ENCODE results near the gene IKBKG. TPM values are rescaled to one million over a fixed set of nuclear protein-coding genes. Genes with fewer than 3 reads are reported as not detected.

The IKBKG gene
- total and polyA plus RNA-seq, 2 donors (not counting 3 experiments of a cell fraction or from before 2014, with no cell fraction given), result 41.2 to 47.8 TPM

- CTCF ChIA-PET, result interaction anchor here (4.2 kb wide), 1 partner anchor 159 kb away, joined by 24 read pairs; the partner anchor contains the start of gene FLNA
- dilution Hi-C loops (cut with MboI; ENCODE audit: extremely low pct_ligation_motif_present, low sequenced_read_pairs), result no loop called here
- POLR2A ChIA-PET, result no interaction called here
- H3K27ac ChIP-seq (ENCODE audit: insufficient read depth, low read depth, low read length), result no peak overlapping the region
- no peak overlapping the region for H3K4me3 ChIP-seq (replicated peaks in 1 of 3; ENCODE audit: insufficient read depth in 1 of 3, low read depth in 1 of 3, low read length in 3 of 3)
- no peak for FAIRE-seq
- no TSS peak for BruUV-seq (replicated peaks)
- no peaks in the 10 kb centered on the region for H3K9me1 ChIP-seq (replicated peaks; ENCODE audit: control insufficient read depth, extremely low read depth, insufficient read depth, low read length)
- TF ChIP-seq GATA2 (IDR thresholded peaks at IDR 0.05; ENCODE audit: insufficient read depth, insufficient read length, low read depth, low read length), result no peak
- no peak for TF ChIP-seq CTCF (IDR thresholded peaks at IDR 0.05; ENCODE audit: extremely low read depth in 1 of 2, insufficient read depth in 1 of 2, low read depth in 1 of 2, low read length in 2 of 2)
- no peak for TF ChIP-seq MAX (IDR thresholded peaks at IDR 0.05; ENCODE audit: insufficient read depth, insufficient read length)
- no peak for TF ChIP-seq FOS (IDR thresholded peaks at IDR 0.05; ENCODE audit: borderline replicate concordance, insufficient read depth, low read length)
- no peak for TF ChIP-seq MYC (IDR thresholded peaks at IDR 0.05; ENCODE audit: low read depth, low read length)
- TF ChIP-seq POLR2AphosphoS5 (IDR thresholded peaks at IDR 0.05; ENCODE audit: insufficient read depth, low read depth, low read length), result no peak
- TF ChIP-seq EZH2 (IDR thresholded peaks at IDR 0.05; ENCODE audit: borderline replicate concordance, low read depth, low read length, severe bottlenecking), result no peak
- no peak overlapping the region for H2AFZ ChIP-seq (ENCODE audit: low read depth, low read length)
- H3K36me3 ChIP-seq (ENCODE audit: control insufficient read depth in 2 of 2, extremely low read depth in 1 of 2, insufficient read depth in 2 of 2, low read length in 2 of 2), result peaks cover 5 to 17% of the 10 kb centered on the region in 2 experiments
- intact Hi-C loops (cut with micrococcal nuclease), result no loop called here
- H3K27me3 ChIP-seq (ENCODE audit: control insufficient read depth in 2 of 2, insufficient read depth in 2 of 2, low read length in 2 of 2), result no peaks in the 10 kb centered on the region
- no peak overlapping the region for H3K9ac ChIP-seq (replicated peaks; ENCODE audit: extremely low read depth, insufficient read depth, low read length)
- H3K9me3 ChIP-seq (replicated peaks; ENCODE audit: control insufficient read depth, insufficient read depth, low read length), result no peaks in the 10 kb centered on the region
- no peak for DNase-seq (ENCODE audit: low read depth, low spot score)
- H4K20me1 ChIP-seq (replicated peaks; ENCODE audit: control insufficient read depth, extremely low read depth, insufficient read depth, low read length), result no peaks in the 10 kb centered on the region
- peaks cover 3% of the 10 kb centered on the region for H3K79me2 ChIP-seq (ENCODE audit: control insufficient read depth, insufficient read depth, low read length)
- no peaks in the 10 kb centered on the region for H3K4me1 ChIP-seq (ENCODE audit: control insufficient read depth, extremely low read depth, insufficient read depth, low read length)
- H3K4me2 ChIP-seq (ENCODE audit: insufficient read depth, low read length), result no peak overlapping the region
Observed at GRCh38 chrX:154532690-154533089, 14.7 kb upstream of the IKBKG start.

All from endothelial cell of umbilical vein (primary cell).